Measurements from ENCODE around the gene PSME3. TPM values are rescaled to one million over a fixed set of nuclear protein-coding genes. Genes with fewer than 3 reads are reported as not detected.

The PSME3 gene
- total RNA-seq = 10 to 100 TPM; 41.2 to 51.6 TPM

GRCh38 chr17:42832934-42833766 is at the start of gene PSME3:
TSS of gene PSME3 (plus strand) at chr17:42833397. CDS start at chr17:42833632, 235 bp downstream.
- H3K9me3 ChIP-seq = no peaks in the 10 kb centered on the region
- H3K27me3 ChIP-seq = no peaks in the 10 kb centered on the region
- peak; percentile 96 for ATAC-seq
- TF ChIP-seq POLR2A (IDR thresholded peaks at IDR 0.05) = peak; percentile 86 to 97 (median 96)
- peak in 1 of 7 experiments; percentile 17 for TF ChIP-seq CTCF (IDR thresholded peaks at IDR 0.05)
- peaks cover 29% of the 10 kb centered on the region for H3K4me1 ChIP-seq
- peak; percentile 88 to 92 (median 90) for DNase-seq
- intact Hi-C loops (cut with DNase I) = no loop called here
- peaks cover 0 to 8% of the 10 kb centered on the region in 2 donors for H3K36me3 ChIP-seq (replicated peaks in 1 of 2; ENCODE audit: insufficient read depth in 1 of 2, low read depth in 2 of 2)
- H3K4me3 ChIP-seq = peak within 1 kb of the TSS; percentile 75 to 98
- H3K27ac ChIP-seq = peak within 1 kb of the TSS; percentile 69 to 91 (median 81)
- WGBS, 2 donors = 0 to 2% methylated on average over 27 to 71 of the region's 71 CpGs

- ATAC-seq (no peak), DNase-seq (no peak)
- TF ChIP-seq POLR2A (IDR thresholded peaks at IDR 0.05) (no peak), CTCF (IDR thresholded peaks at IDR 0.05) (no peak)
- Histone ChIP-seq H3K4me3 (no peak overlapping the region), H3K36me3 (replicated peaks in 1 of 2; ENCODE audit: insufficient read depth in 1 of 2, low read depth in 2 of 2) (peaks cover 0 to 2% of the 10 kb centered on the region in 2 donors), H3K4me1 (peaks cover 28% of the 10 kb centered on the region), H3K27me3 (peaks cover 0 to 32% of the 10 kb centered on the region in 2 donors), H3K9me3 (no peaks in the 10 kb centered on the region), H3K27ac (no peak overlapping the region)
- WGBS, 2 donors = 25 to 27% methylated on average over 19 to 22 of the region's 22 CpGs
- intact Hi-C loops (cut with DNase I) = no loop called here
These were observed 49.4 kb upstream of the PSME3 start for GRCh38 chr17:42783791-42784138.

GRCh38 chr17:42784409-42784808 is 48.8 kb upstream of the PSME3 start:
- DNase-seq (no peak), ATAC-seq (no peak)
- Histone ChIP-seq H3K27ac (no peak overlapping the region), H3K4me1 (peaks cover 28% of the 10 kb centered on the region), H3K9me3 (no peaks in the 10 kb centered on the region), H3K36me3 (replicated peaks in 1 of 2; ENCODE audit: insufficient read depth in 1 of 2, low read depth in 2 of 2) (no peaks in the 10 kb centered on the region), H3K27me3 (peaks cover 0 to 32% of the 10 kb centered on the region in 2 donors), H3K4me3 (no peak overlapping the region)
- intact Hi-C loops (cut with DNase I) = no loop called here
- no peak for TF ChIP-seq CTCF (IDR thresholded peaks at IDR 0.05)
- no peak for TF ChIP-seq POLR2A (IDR thresholded peaks at IDR 0.05)
- WGBS, 2 donors = 16 to 21% methylated on average over 7 to 25 of the region's 25 CpGs

GRCh38 chr17:42784811-42785592 is 48.2 kb upstream of the PSME3 start:
- Histone ChIP-seq H3K4me1 (peaks cover 25% of the 10 kb centered on the region), H3K27me3 (peaks cover 0 to 32% of the 10 kb centered on the region in 2 donors), H3K36me3 (replicated peaks in 1 of 2; ENCODE audit: insufficient read depth in 1 of 2, low read depth in 2 of 2) (no peaks in the 10 kb centered on the region), H3K9me3 (no peaks in the 10 kb centered on the region), H3K27ac (no peak overlapping the region), H3K4me3 (no peak overlapping the region)
- intact Hi-C loops (cut with DNase I) = no loop called here
- WGBS, 2 donors = 25% methylated on average over 37 to 52 of the region's 52 CpGs
- TF ChIP-seq CTCF (IDR thresholded peaks at IDR 0.05) (no peak), POLR2A (IDR thresholded peaks at IDR 0.05) (no peak)
- DNase-seq (no peak), ATAC-seq (no peak)

Data from body of pancreas (tissue), 4 donors.